ENCODE data around the gene FHIT.

GRCh38 chr3:61299343-61300005 lies 48.2 kb upstream of the FHIT start:
- TF ChIP-seq POLR2AphosphoS5 (IDR thresholded peaks at IDR 0.05; ENCODE audit: low read depth, low read length) (no peak), TAF1 (IDR thresholded peaks at IDR 0.05; ENCODE audit: borderline replicate concordance, low read depth, low read length) (no peak)

All from GM12892 (cell line).